Activated CD8-positive, alpha-beta memory T cell treated with anti-CD3 and anti-CD28 coated beads for 48 hours (primary cell): ENCODE data around the gene NAALAD2.
"Not testable (repeated sequence)": the region's sequence is repeated elsewhere in the genome, so short reads cannot be mapped to it uniquely, and the experiment has no call there.

Source experiments
- DNase-seq, 3 experiments: peaks; one replicate each; pipeline ENCODE4 v3.0.0-alpha.2; 2020; ENCODE audit warnings: low read depth in 2 of 3, low spot score in 2 of 3

Gene NAALAD2

DNA sequence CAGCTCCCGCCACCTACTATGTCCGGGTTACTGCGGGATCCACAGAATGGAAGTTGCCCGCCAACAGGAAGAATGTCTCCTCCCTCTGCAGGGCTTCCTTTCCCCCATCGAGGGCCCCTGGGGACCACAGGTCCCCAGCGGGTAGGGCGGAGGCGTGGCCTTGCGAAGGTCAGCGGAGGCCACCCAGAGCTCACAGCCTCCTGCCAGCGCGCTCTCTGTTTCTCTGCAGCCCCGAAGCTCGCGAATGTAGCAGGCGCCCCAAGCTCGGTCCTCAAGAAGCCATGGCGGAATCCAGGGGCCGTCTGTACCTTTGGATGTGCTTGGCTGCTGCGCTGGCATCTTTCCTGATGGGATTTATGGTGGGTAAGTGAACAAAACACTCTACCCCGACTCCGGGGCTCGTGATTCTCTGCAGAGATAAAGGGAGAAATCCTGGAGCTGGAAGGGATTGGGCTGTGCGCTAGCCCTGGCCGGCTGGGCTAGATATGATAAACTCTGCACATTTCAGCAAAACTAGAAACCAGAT is at the start of gene NAALAD2:
NAALAD2 (plus strand) TSS at position 186 of the 526 bp plus-strand sequence; CDS start at position 282, 96 bp downstream.
- DNase-seq, result no peak

DNA sequence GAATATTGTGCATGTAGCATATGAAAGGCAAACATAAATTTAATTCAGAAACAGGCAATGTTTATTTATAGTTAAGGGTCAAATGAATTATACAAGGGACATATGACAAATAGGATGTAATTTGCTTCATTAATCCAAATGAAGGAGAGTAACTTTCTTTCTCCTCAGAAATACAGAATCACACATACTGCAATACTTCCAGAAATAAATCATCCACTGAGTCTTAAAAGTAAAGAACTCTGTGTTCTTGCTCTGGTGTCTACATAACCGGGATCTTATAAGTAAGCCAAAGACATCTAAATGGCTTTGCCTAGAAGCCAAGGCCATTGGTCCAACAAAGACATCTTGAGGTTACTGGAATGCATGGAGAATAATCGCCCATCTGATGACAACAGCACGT is 48.8 kb upstream of the NAALAD2 start, which contains the start of gene UBTFL1:
UBTFL1 (plus strand) TSS at position 301 of the 400 bp plus-strand sequence; CDS start at position 301, 0 bp downstream.
- DNase-seq, result not testable (repeated sequence)

DNA sequence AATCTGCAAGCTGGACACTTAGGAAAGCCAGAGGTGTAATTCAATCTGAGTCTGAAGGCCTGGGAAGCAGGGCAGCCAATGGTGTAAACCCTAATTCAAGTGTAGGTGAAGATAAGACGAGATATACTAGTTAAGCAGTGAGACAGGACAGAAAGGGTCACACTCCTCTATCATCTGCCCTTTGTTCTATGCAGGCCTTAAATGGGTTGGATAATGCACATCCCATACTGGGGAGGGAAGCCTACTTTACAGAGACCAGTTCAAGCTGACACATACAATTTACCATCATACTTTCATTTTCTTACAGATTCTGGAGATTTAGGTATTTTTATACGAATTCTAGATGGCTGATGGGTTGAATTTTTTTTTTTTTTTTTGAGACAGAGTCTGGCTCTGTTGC is 45.7 kb upstream of the NAALAD2 start:
- DNase-seq, result not testable (repeated sequence)

DNA sequence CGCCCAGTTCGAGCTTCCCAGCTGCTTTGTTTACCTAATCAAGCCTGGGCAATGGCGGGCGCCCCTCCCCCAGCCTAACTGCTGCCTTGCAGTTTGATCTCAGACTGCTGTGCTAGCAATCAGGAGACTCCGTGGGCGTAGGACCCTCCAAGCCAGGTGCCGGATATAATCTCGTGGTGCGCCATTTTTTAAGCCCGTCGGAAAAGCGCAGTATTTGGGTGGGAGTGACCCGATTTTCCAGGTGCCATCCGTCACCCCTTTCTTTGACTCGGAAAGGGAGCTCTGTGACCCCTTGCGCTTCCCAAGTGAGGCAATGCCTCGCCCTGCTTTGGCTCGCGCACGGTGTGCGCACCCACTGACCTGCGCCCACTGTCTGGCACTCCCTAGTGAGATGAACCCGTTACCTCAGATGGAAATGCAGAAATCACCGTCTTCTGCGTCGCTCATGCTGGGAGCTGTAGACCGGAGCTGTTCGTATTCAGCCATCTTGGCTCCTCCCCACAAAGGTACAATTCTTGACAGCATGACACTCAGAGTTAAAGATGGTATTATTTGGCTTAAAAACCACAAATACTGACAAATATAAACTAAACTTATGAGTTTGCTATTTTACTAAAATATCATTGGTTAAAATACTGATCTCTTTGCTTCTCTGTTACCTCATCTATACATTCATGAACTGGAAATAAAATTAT is 39.1 kb upstream of the NAALAD2 start:
- not testable (repeated sequence) for DNase-seq

DNA sequence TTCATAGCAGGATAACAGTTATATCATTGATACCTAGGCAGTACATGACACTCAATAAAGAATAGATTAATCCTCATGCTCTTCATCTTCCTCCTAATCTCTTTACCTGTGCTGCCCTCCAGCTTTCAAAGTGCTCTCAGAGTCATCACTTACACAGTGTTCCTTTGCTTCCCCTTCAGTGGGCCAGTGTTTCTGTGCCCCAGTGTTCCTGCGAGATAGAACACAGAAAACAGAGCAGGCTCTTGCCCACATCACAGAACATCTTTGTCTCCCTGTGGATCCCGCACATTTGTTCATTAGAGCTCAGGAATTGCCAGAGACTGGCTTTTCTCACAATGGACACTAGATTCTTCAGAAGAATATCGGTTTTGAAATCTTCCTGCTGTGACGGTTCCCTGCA is 36.2 kb upstream of the NAALAD2 start:
- DNase-seq, result not testable (repeated sequence)

DNA sequence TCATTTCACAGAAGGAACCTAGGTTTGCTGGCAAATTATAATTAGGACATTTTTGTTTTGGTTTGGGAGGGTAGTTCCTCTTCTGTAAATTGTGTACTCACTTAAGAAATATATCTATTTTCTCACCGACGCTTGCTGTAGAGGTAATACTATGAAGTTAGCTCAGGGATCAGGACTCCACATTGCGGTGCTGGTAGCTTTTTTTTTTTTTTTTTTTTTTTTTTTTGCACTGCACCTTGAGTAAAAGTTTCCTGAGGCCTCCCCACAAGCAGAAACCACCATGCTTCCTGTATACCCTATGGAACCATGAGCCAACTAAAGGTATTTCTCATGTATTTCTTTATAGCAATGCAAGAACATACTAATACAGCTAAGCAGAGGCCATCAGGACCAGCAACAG is 34.0 kb upstream of the NAALAD2 start:
- DNase-seq, result no peak

DNA sequence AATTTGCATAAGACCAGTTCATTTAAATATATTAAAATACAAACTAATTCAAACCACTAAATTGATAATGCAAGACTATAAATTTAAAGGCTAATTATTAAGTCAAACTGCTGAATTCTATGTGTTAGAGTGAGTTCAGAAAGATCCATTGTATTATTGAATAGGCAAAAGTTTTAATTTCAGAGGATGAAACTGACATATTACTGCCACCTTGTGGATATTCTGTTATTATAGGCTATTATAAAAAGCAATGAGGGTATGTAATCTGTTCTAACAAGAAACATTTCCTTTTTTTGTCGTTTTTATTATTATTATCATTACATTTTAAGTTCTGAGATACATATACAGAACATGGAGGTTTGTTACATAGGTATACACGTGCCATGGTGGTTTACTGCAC is 20.9 kb upstream of the NAALAD2 start:
- no peak for DNase-seq

DNA sequence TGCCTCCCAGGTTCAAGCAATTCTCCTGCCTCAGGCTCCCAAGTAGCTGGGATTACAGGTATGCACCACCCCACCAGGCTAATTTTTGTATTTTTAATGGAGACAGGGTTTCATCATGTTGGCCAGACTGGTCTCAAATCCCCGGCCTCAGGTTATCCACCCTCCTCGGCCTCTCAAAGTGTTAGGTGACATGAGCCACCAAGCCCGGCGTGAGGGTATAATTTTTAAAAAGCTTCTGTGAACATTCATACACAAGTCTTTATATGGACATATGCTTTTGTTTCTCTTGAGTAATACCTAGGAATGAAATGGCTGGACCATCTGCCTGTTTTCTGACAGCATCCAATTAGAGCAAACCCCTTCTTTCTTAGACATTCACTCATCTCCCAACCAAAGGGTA is 14.3 kb upstream of the NAALAD2 start:
- no peak for DNase-seq

DNA sequence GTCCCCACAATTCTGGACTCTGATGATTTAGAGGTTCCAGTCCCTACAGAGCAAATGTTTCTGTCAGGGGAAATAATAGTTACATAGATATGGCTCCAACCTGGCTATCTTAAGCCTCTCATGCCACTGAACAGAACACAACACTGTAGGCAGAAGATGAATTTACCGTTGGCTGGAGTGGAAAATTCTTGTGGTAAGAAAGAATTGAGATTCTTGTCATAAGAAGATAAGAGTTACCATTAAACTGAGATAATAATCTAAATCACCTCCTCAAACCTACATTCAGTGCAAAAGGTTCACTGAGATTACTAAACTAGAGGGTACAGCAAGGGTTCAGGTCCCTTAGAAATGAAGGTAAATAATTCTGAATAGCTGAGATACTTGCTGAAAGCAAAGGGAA is 10.1 kb upstream of the NAALAD2 start:
- no peak for DNase-seq

DNA sequence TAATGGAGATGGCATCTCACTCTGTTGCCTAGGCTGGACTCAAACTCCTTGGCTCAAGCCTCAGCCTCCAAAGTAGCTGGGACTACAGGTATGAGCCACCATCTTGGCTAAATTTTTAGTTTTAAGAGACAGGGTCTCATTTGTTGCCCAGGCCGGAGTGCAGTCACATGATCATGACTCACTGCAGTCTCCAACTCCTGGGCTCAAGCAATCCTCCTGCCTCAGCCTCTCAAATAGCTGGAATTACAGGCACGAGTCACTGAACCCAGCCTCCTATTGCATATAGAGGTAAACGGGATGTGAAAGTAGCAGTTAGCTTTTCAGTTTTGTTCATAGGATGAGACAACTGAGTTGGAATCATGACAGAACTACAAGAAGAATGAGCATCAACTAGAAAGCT is 9.5 kb upstream of the NAALAD2 start:
- no peak for DNase-seq

DNA sequence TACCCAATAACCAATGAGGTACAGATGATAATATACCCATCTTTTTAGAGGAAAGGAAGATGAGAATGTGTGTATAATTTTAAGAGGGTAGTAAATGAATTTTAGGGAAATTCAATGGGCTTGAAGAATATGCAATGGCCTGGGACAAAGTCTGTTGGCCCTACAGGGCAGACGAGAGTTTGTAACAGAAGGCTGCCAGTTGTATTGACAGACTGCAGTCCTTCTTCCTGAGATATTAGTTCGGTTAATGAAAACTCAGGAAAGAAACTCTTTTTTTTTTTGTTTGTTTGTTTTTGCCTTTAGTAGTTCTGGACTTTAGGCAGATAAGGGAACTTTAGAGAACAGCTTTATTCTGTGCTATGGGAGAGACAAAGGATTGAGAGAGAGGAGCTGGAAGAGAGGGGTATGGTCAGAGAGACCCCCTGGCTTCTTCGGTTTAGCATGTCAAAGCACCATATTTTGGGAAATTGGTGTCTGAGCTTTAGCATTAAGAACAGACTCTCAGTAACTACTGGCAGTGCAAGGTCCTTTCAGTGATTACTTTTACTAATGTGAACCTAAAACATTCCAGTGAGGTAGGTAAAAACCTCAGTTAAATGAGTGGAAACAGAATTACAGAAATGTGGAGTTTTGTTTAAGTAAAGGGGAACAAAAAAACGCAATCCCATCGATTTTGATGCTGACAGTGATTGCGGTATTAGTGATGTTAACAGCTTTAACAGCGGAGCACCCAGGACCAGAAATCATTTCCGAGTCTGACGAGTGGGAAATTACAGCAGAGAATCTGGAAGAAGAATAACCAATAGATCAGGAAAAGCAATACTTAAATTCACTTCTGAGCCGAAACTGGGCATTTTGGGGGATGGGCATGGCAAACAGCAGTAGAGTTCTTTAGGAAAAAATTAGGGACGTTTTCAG is 644 bp upstream of the NAALAD2 start:
- DNase-seq, result no peak

DNA sequence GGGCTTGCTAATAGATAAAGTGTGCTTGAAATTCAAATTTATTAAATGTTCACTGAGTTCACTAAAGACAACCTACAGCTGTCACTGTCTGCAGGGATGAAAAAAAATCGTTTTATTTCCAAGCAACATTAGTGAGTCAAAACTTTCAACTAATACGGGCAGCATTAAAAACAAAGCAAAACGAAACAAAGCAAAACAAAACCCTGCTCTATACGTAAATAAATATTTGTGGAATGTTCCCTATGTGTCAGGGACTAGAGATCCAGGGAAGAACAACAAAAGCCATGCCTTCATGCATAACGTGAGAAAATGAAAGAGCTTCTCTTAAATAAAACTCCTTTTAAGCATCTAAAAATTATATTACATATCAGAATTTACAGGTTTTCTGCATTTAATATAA is 553 bp downstream of the NAALAD2 start:
- no peak for DNase-seq

DNA sequence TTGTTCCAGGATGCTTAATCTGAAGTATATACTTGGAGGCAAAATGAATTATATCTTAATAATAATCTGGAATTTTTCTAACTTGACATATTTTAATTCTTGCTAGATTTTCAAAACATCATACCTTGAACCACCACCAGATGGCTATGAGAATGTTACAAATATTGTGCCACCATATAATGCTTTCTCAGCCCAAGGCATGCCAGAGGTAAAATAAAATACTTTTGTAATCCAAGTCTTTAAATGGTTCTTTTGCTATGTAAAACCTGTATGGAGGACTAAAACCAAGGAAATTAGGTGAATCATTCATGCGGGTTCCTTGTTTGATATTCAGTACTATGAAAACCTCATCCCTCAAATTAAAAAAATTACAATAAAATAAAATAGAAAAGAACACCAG is 14.4 kb downstream of the NAALAD2 start:
- DNase-seq, result no peak

DNA sequence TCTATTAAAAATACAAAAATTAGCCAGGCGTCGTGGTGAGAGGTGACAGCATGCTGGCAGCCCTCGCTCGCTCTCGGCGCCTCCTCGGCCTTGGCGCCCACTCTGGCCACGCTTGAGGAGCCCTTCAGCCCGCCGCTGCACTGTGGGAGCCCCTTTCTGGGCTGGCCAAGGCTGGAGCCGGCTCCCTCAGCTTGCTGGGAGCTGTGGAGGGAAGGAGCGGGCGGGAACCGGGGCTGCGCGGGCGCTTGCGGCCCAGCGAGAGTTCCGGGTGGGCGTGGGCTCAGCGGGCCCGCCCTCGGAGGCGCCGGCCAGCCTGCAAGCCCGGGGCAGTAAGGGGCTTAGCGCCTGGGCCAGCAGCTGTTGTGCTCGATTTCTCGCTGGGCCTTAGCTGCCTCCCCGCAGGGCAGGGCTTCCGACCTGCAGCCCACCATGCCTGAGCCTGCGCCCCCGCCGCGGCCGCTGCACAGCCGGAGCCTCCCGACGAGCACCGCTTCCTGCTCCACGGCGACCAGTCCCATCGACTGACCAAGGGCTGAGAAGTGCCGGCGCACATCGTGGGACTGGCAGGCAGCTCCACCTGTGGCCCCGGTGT is 32.6 kb downstream of the NAALAD2 start:
- DNase-seq, result not testable (repeated sequence)

DNA sequence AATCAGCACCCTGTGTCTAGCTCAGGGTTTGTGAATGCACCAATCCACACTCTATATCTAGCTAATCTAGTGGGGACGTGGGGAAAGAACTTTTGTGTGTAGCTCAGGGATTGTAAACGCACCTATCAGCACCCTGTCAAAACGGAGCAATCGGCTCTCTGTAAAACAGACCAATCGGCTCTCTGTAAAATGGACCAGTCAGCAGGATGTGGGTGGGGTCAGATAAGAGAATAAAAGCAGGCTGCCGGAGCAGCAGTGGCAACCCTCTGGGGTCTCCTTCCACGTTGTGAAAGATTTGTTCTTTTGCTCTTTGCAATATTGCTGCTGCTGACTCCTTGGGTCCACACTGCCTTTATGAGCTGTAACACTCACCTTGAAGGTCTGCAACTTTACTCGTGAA is 33.2 kb downstream of the NAALAD2 start:
- not testable (repeated sequence) for DNase-seq

DNA sequence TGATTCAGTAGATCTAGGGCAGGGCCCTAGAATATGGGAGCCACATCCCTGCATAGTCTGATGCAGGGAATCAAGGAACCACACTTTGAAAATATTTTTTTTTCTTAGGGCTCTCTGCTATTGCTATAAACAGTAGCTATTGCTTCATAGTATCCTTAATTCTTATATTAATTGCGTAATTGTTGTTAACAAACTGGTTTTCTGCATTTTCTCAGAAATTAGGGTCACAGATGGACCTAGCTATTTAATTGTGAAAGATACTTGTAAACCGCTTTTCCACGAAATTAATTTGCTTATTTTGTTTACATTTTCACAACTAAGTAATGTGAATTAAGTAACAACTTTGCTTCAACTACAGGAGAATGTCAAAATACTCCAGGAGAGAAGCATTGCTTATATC is 34.1 kb downstream of the NAALAD2 start:
- no peak for DNase-seq

DNA sequence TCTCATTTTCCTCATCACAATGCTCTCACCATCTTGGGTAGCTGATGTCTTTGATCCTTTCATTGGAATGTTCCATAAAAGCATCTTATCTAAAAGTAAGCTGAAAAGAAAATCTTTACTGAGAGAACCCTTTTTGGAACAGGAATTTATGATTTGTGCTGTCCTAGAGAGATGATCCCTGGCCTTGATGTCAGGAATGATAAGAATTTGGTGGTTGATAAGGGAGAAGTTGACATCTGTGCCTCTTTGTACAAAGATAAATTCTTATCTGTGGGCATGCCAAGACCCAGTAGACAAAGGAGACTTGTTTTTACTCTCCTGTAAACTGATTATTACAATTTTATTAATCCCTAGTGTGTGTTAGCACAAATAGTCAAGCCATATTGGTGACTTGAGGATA is 36.9 kb downstream of the NAALAD2 start:
- no peak for DNase-seq

DNA sequence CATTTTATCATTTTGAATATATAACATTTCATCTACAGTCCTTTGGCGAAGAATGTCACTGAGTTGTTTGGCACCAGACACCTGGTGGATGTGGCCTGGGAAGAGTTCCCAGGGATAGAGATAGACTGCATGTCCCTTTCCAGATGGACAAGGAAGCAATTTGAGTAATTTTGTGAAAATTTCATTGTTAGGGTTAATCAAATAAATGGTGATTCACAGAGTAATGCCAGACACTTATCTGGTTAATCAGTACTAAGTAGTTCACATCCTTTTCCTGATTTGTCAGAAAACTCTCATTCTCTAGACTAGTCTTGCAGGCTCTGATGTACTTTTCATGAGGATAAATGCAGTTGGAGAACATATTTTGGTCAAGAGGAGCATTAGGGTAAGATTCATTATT is 41.6 kb downstream of the NAALAD2 start:
- no peak for DNase-seq

DNA sequence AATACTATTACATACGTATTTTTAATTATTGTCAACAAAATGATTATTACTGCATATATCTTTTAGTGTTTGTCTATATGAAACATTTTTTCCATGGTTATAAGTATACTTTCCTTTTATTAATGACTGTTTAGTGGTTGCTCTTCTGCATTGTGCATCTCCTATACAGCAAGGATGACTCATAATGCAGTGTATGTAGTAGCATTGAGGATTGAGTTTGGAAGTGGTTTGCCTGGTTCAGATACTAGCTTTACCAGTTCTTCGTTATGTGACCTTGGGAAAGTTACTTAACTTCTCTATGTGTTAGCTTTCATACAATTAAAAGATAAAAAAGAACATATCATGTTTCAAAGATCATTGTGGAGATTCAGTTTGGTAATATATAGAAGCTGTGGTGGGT is 44.3 kb downstream of the NAALAD2 start:
- DNase-seq, result no peak

DNA sequence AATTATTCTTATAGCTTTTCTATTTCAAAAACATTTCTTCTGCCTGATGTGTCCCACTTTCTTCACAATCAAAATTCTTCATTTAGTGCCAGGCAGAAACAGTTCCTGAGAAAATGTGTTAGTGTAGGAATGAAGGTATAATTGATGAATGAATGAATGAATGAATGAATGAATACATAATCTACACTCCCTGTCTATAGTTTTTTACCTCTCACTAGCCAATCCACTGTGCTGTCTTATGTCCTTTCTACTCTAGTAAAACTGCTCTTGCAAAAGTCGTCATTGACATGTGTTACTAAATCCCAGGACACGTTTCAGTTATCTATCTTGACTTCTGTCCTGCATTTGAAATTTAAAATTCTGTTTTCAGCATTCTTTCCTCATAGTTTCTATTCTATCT is 45.5 kb downstream of the NAALAD2 start:
- no peak for DNase-seq

DNA sequence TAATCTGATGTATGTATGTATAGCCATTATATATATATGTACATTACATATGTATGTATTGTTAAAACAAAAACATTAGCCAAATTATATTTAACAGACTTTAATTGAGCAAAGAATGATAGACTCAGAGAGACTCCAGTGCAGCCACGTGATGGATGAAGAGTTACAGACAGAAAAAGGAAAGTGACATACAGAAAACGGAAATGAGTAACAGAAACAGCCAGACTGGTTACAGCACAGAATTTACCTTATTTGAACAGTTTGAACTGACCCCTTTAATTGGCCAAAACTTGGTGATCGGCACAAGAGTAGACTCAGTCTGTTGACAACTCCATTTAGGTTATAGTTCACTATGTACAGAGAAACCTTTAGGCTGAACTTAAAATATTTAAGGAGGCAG is 53.4 kb downstream of the NAALAD2 start:
- DNase-seq, result no peak

DNA sequence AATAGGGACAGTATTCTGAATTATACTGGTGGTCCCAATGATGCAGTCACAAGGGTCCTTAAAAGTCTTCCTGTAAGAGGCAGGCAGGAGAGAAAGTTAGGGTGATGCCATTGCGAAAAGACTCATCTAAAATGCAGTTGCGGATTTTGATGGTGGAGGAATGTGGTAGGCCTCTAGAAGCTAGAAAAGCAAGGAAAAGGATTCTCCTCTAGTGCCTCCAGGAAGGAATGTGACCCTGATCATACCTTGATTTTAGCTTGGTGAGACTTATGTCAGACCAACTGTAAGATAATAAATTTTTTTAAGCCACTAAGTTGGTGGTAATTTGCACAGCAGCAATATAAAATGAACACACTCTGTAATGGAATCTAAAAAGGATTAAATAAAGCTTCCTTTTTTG is 54.5 kb downstream of the NAALAD2 start:
- no peak for DNase-seq
